ENCODE measurements around the gene KAZN.

Gene KAZN

DNA sequence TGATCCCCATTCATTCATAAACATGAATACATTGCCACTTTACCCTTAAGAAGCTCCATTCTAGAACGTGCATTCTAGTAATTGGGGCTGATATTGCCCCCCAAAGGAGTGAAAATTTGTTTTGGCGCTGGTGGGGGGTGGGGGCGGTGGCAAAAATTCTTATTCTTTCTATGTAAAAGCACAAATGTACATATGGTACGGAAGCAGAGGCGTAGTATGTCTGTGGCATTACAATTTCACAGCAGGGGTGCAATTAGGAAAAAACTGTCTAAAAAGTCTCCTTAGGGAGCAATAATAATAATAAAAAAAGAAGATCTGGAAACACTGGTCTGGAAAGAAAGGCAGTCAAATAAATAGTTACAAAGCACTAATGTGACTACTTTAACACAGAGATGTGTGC lies 514.7 kb downstream of the KAZN start:
- H3K9ac ChIP-seq (ENCODE audit: low read length): no peak overlapping the region
- H3K9me3 ChIP-seq (ENCODE audit: control insufficient read depth, low read length): no peaks in the 10 kb centered on the region
- H3K27me3 ChIP-seq (replicated peaks; ENCODE audit: control insufficient read depth, insufficient read depth, low read length): peaks cover 27% of the 10 kb centered on the region
- no peak for DNase-seq (ENCODE audit: low read depth)
- H3K36me3 ChIP-seq (ENCODE audit: control insufficient read depth, insufficient read depth, low read length, severe bottlenecking): no peaks in the 10 kb centered on the region
- no peaks in the 10 kb centered on the region for H3K4me1 ChIP-seq (ENCODE audit: control insufficient read depth, insufficient read depth, low read length)
- no peak overlapping the region for H3K4me3 ChIP-seq (ENCODE audit: low read length)

DNA sequence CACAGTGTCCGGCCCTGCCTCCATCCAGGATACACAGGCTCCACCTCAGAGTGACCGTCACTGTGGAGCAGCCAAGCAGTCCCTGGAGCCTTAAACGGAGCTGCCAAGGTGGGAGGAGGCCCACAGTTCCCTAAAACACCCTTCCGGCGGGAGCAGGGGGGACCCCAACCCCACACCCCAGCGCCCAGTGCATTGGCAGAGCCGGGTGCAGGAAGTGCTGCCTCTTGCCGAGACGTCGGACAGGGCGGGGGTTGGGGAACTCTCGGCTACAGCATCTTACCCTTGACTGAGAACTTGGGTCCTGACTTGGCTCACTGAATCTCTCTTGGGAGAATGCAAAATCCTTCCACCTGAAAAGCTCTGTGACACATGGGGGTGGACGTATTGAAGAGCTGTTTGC lies 516.4 kb downstream of the KAZN start:
- no peaks in the 10 kb centered on the region for H3K4me1 ChIP-seq (ENCODE audit: control insufficient read depth, insufficient read depth, low read length)
- H3K9ac ChIP-seq (ENCODE audit: low read length): no peak overlapping the region
- no peak overlapping the region for H3K4me3 ChIP-seq (ENCODE audit: low read length)
- no peaks in the 10 kb centered on the region for H3K36me3 ChIP-seq (ENCODE audit: control insufficient read depth, insufficient read depth, low read length, severe bottlenecking)
- no peaks in the 10 kb centered on the region for H3K9me3 ChIP-seq (ENCODE audit: control insufficient read depth, low read length)
- H3K27me3 ChIP-seq (replicated peaks; ENCODE audit: control insufficient read depth, insufficient read depth, low read length): peaks cover 34% of the 10 kb centered on the region
- no peak for DNase-seq (ENCODE audit: low read depth)

DNA sequence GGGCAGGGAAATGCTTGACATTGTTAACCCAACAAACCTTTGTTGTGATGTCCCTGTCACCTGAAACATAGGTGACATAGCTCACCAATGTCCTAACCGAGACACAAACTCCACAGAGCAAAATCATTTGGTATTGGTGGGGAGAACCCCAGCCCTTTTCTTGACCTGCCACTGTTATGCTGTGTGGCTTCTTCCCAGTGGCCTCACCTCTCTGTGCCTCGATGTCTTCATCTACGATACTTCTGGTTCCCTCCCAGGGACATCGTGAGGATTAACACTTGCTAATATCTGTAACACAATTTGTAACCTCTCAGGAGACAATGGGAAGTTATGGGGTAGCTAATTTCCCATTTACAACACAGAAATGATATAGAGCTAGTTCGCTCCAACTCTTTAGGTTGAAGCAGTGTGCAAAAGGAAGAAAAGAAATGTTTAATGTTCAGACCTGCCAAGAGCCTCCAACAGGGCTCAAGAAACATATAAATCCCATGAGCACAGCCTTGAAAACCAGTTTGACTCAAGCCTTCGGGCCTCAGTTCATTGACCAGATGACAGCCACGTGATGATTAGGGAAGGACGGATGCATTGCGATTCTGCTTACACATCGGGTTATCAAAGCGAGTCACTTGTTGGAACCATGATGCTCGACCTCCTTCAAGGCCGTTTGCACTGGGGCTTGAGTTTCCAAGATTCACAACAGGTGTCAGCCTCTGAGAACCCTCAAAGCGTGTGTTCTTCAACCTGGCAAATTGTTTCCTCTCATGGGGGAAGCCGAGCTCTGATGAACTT lies 517.3 kb downstream of the KAZN start:
- no peaks in the 10 kb centered on the region for H3K36me3 ChIP-seq (ENCODE audit: control insufficient read depth, insufficient read depth, low read length, severe bottlenecking)
- H3K4me3 ChIP-seq (ENCODE audit: low read length): no peak overlapping the region
- no peaks in the 10 kb centered on the region for H3K4me1 ChIP-seq (ENCODE audit: control insufficient read depth, insufficient read depth, low read length)
- H3K9ac ChIP-seq (ENCODE audit: low read length): no peak overlapping the region
- DNase-seq (ENCODE audit: low read depth): no peak
- no peaks in the 10 kb centered on the region for H3K9me3 ChIP-seq (ENCODE audit: control insufficient read depth, low read length)
- H3K27me3 ChIP-seq (replicated peaks; ENCODE audit: control insufficient read depth, insufficient read depth, low read length): peaks cover 42% of the 10 kb centered on the region

DNA sequence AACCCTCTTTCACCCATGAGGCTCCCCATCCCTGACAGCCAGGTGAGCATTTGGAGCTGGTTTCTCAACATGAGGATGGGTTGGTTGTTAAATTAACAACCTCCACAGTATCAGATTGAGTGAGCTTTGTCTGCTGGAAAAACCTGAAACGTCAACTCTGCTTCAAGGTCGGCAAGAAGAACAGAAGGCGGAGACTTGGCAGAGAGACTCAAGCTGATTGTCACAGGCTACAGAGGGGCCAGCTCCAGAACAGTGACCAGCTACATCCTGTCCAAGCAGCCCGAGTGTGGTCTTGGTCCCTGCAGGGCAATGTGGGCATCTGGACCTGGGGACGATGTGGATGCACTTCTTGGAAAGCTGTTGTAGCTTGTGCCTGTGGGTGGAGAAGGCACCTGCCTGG lies 518.5 kb downstream of the KAZN start:
- Histone ChIP-seq H3K4me1 (ENCODE audit: control insufficient read depth, insufficient read depth, low read length) (no peaks in the 10 kb centered on the region), H3K4me3 (ENCODE audit: low read length) (no peak overlapping the region), H3K9me3 (ENCODE audit: control insufficient read depth, low read length) (no peaks in the 10 kb centered on the region), H3K36me3 (ENCODE audit: control insufficient read depth, insufficient read depth, low read length, severe bottlenecking) (no peaks in the 10 kb centered on the region), H3K27me3 (replicated peaks; ENCODE audit: control insufficient read depth, insufficient read depth, low read length) (peaks cover 53% of the 10 kb centered on the region), H3K9ac (ENCODE audit: low read length) (no peak overlapping the region)
- no peak for DNase-seq (ENCODE audit: low read depth)

GRCh38 chr1:15117671-15118325 lies 519.3 kb downstream of the KAZN start:
- no peak for DNase-seq (ENCODE audit: low read depth)
- H3K27me3 ChIP-seq (replicated peaks; ENCODE audit: control insufficient read depth, insufficient read depth, low read length): peaks cover 62% of the 10 kb centered on the region
- H3K4me3 ChIP-seq (ENCODE audit: low read length): no peak overlapping the region
- no peaks in the 10 kb centered on the region for H3K9me3 ChIP-seq (ENCODE audit: control insufficient read depth, low read length)
- H3K4me1 ChIP-seq (ENCODE audit: control insufficient read depth, insufficient read depth, low read length): no peaks in the 10 kb centered on the region
- H3K9ac ChIP-seq (ENCODE audit: low read length): no peak overlapping the region
- H3K36me3 ChIP-seq (ENCODE audit: control insufficient read depth, insufficient read depth, low read length, severe bottlenecking): no peaks in the 10 kb centered on the region

- Histone ChIP-seq H3K36me3 (ENCODE audit: control insufficient read depth, insufficient read depth, low read length, severe bottlenecking) (no peaks in the 10 kb centered on the region), H3K4me3 (ENCODE audit: low read length) (no peak overlapping the region)
- DNase-seq (ENCODE audit: low read depth): no peak
These were observed 520.1 kb downstream of the KAZN start for GRCh38 chr1:15118579-15118978.

DNA sequence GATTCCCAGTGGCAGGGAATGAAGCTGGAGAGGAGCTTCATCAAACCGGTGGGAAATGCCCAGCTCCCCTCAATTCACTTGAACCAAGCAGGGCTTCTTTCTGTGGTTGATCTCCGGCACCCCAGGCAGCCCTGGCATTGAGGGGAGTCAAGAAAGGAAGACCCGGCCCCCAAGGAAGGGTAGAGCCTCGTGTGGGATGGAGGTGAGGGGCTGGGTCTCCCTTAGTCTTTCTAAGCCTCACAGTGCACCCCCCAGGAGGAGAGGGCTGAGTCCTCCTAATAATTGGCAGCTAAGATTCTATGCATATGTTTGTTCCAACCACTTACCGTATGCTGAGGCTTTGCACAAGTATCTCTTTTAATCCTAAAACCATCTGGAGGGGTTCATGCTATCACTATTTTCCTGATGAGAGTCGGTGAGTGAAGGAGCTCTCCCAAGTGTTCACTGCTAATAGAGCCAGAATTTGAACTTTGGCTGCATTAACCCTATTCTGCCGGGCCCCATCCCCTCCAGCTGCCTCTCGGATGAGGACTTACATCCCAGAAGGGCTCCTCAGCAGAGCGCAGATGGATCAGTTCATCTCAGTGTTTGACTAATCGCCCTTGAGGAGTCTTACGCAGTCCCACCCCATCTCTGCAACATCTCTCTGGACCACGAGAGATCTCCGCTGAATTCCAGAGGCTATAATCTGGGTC lies 521.9 kb downstream of the KAZN start:
- H3K4me3 ChIP-seq (ENCODE audit: low read length): no peak overlapping the region
- H3K27me3 ChIP-seq (replicated peaks; ENCODE audit: control insufficient read depth, insufficient read depth, low read length): peaks cover 66% of the 10 kb centered on the region
- H3K36me3 ChIP-seq (ENCODE audit: control insufficient read depth, insufficient read depth, low read length, severe bottlenecking): no peaks in the 10 kb centered on the region
- H3K9me3 ChIP-seq (ENCODE audit: control insufficient read depth, low read length): no peaks in the 10 kb centered on the region
- DNase-seq (ENCODE audit: low read depth): no peak
- H3K9ac ChIP-seq (ENCODE audit: low read length): no peak overlapping the region
- no peaks in the 10 kb centered on the region for H3K4me1 ChIP-seq (ENCODE audit: control insufficient read depth, insufficient read depth, low read length)

More at GRCh38 chr1:15118579-15118978, 520.1 kb downstream of the KAZN start:
- peaks cover 66% of the 10 kb centered on the region for H3K27me3 ChIP-seq (replicated peaks; ENCODE audit: control insufficient read depth, insufficient read depth, low read length)
- H3K4me1 ChIP-seq (ENCODE audit: control insufficient read depth, insufficient read depth, low read length): no peaks in the 10 kb centered on the region
- H3K9ac ChIP-seq (ENCODE audit: low read length): no peak overlapping the region
- H3K9me3 ChIP-seq (ENCODE audit: control insufficient read depth, low read length): no peaks in the 10 kb centered on the region

DNA sequence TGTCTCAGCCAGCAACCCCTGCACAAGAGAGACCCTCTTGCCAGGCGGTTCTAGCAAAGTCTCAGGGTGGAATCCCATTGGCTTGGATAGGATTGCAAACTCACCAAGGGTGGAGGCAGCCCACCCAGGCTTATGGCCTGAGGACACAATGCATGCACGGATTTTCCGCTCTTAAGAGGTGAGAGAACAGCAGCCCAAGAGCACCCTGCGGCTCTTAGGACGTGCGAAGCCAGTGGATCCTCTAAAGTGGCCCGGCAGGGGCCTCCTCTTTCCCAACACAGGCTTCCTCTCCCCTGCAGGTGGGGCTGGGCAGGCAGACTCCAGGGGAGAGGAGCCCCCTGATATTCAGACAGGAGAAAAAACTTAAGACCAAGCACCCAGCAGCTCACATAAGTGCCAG lies 523.8 kb downstream of the KAZN start:
- H3K27me3 ChIP-seq (replicated peaks; ENCODE audit: control insufficient read depth, insufficient read depth, low read length): peaks cover 58% of the 10 kb centered on the region
- no peak overlapping the region for H3K9ac ChIP-seq (ENCODE audit: low read length)
- no peak overlapping the region for H3K4me3 ChIP-seq (ENCODE audit: low read length)
- DNase-seq (ENCODE audit: low read depth): no peak
- H3K9me3 ChIP-seq (ENCODE audit: control insufficient read depth, low read length): no peaks in the 10 kb centered on the region
- no peaks in the 10 kb centered on the region for H3K36me3 ChIP-seq (ENCODE audit: control insufficient read depth, insufficient read depth, low read length, severe bottlenecking)
- H3K4me1 ChIP-seq (ENCODE audit: control insufficient read depth, insufficient read depth, low read length): no peaks in the 10 kb centered on the region

DNA sequence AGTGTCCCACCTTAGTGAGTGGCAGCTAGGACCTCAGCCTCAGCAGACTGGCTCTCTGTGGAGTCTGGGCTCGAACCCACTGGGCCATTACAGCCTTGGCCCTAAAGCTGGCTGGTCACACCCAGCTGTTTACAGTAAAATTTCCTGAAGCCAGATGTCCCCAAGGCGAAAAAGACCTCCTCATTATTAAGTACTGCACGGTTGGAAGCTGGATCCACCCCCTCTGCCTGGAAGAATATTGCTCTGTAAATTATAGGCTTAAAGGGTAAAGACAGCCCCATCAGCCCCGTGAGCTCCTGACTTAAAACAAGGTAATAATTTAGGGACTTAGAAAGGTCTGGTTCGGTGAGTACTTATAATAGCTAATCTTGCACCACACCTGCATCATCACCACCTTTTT lies 524.8 kb downstream of the KAZN start:
- DNase-seq (ENCODE audit: low read depth): no peak
- H3K27me3 ChIP-seq (replicated peaks; ENCODE audit: control insufficient read depth, insufficient read depth, low read length): peaks cover 58% of the 10 kb centered on the region
- H3K36me3 ChIP-seq (ENCODE audit: control insufficient read depth, insufficient read depth, low read length, severe bottlenecking): no peaks in the 10 kb centered on the region
- no peak overlapping the region for H3K9ac ChIP-seq (ENCODE audit: low read length)
- no peaks in the 10 kb centered on the region for H3K9me3 ChIP-seq (ENCODE audit: control insufficient read depth, low read length)
- H3K4me1 ChIP-seq (ENCODE audit: control insufficient read depth, insufficient read depth, low read length): no peaks in the 10 kb centered on the region
- H3K4me3 ChIP-seq (ENCODE audit: low read length): no peak overlapping the region

DNA sequence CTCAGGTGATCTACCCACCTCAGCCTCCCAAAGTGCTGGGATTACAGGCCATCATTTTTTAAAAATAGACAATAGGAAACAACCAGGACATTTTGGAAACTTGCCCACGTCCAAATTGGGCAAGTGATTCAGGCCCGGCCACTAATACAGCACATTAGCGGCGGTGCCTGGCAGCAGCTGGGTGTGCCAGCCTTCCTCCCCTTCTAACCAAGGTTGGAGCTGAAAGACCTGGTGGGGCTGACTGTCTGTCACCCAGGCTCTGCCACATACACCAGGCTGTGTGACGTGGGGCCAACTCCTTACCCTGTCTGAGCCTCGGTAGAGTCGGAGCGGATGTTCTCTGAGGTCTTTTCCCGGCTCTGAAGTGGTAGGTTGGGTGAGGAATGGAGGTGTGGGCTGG lies 525.4 kb downstream of the KAZN start:
- Histone ChIP-seq H3K4me3 (ENCODE audit: low read length) (no peak overlapping the region), H3K36me3 (ENCODE audit: control insufficient read depth, insufficient read depth, low read length, severe bottlenecking) (no peaks in the 10 kb centered on the region), H3K9me3 (ENCODE audit: control insufficient read depth, low read length) (no peaks in the 10 kb centered on the region)

DNA sequence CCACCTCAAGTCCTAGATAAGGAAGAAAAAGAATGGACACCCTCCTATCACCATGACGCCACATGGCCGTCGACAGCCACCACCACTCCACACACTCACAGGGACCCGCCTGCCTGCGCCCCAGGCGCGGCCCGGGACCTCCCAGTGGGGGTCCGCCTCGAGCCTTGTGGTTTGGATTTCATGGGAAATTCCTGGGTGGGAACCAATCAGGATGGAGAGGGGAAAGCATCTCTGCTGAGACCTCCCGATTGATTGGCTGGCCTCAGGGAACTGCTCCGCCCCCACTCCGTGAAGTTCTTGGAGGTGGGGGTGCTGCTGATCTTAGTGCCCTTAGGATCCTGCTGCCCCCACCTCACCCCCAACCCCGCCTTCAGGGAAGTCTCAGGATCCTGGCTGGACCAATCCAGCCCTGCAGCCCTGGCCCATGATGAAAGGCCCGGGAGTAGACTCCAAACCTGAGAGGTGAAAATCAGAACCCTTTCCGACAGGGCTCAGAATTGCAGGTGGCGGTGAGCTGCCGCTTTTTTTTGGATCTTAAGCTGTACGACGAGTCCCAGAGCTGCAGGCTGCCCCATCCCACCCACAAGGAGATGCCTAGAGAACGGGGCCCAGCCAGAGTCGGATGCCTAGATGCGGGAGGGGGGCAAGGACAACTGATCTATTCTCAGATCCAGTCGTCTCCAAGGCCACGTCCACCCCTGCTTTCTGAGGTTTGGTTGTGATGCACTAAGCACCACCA lies 526.0 kb downstream of the KAZN start:
- H3K4me1 ChIP-seq (ENCODE audit: control insufficient read depth, insufficient read depth, low read length): no peaks in the 10 kb centered on the region
- H3K36me3 ChIP-seq (ENCODE audit: control insufficient read depth, insufficient read depth, low read length, severe bottlenecking): no peaks in the 10 kb centered on the region
- no peak for DNase-seq (ENCODE audit: low read depth)
- no peak overlapping the region for H3K9ac ChIP-seq (ENCODE audit: low read length)
- no peak overlapping the region for H3K4me3 ChIP-seq (ENCODE audit: low read length)
- H3K27me3 ChIP-seq (replicated peaks; ENCODE audit: control insufficient read depth, insufficient read depth, low read length): peaks cover 57% of the 10 kb centered on the region
- peaks cover 2% of the 10 kb centered on the region for H3K9me3 ChIP-seq (ENCODE audit: control insufficient read depth, low read length)

More for the DNA sequence above, 525.4 kb downstream of the KAZN start:
- H3K27me3 ChIP-seq (replicated peaks; ENCODE audit: control insufficient read depth, insufficient read depth, low read length): peaks cover 58% of the 10 kb centered on the region
- no peak overlapping the region for H3K9ac ChIP-seq (ENCODE audit: low read length)
- DNase-seq (ENCODE audit: low read depth): no peak
- H3K4me1 ChIP-seq (ENCODE audit: control insufficient read depth, insufficient read depth, low read length): no peaks in the 10 kb centered on the region

All from adipocyte (in vitro differentiated cells).